DND-41 (cell line): ENCODE results near the gene RBM44.

Experiments used
- ATAC-seq: fragments of 200-7000 bp; cut with Tn5 transposase; 3 replicates; pipeline ENCODE4 v1.9.1; 2021; ENCODE audit warnings: low read depth; ENCODE audit not compliant: insufficient read depth
- DNase-seq: peaks from one replicate; pipeline ENCODE4 v3.0.0-alpha.2; 2020
- H2AFZ ChIP-seq: 2 replicates; pipeline ENCODE4 v1.6.0; 2012; ENCODE audit warnings: low read depth, low read length
- H3K27ac ChIP-seq: 2 replicates; pipeline ENCODE4 v1.5.1; 2012; ENCODE audit warnings: low read length, inconsistent platforms
- H3K27me3 ChIP-seq: fragments of 200-600 bp; sonication (generic); 2 replicates; pipeline ENCODE4 v1.6.0; 2012; ENCODE audit warnings: low read length, mild to moderate bottlenecking, inconsistent platforms; ENCODE audit not compliant: insufficient read depth, poor library complexity
- H3K36me3 ChIP-seq: 2 replicates; pipeline ENCODE4 v1.5.1; 2012; ENCODE audit warnings: low read length, inconsistent platforms; ENCODE audit not compliant: insufficient read depth
- H3K4me1 ChIP-seq: 2 replicates; pipeline ENCODE4 v1.5.1; 2012; ENCODE audit warnings: mild to moderate bottlenecking, low read length; ENCODE audit not compliant: insufficient read depth
- H3K4me2 ChIP-seq: 2 replicates; pipeline ENCODE4 v1.6.0; 2012; ENCODE audit warnings: mild to moderate bottlenecking, moderate library complexity, low read length, inconsistent platforms; ENCODE audit not compliant: insufficient read depth
- H3K4me3 ChIP-seq, 2 experiments: fragments of 200-600 bp in 1 of 2; shearing (Covaris generic) in 1 of 2; 2 replicates each; pipeline ENCODE4 v1.5.1; 2012 to 2016; ENCODE audit warnings: inconsistent platforms in 2 of 2, low read length in 2 of 2, mild to moderate bottlenecking in 2 of 2, low read depth in 1 of 2, moderate library complexity in 1 of 2
- H3K79me2 ChIP-seq: 2 replicates; pipeline ENCODE4 v1.6.0; 2012; ENCODE audit warnings: low read length, inconsistent platforms; ENCODE audit not compliant: insufficient read depth
- H3K9ac ChIP-seq: 2 replicates; pipeline ENCODE4 v1.6.0; 2012; ENCODE audit warnings: low read depth, mild to moderate bottlenecking, inconsistent platforms, low read length, moderate library complexity
- H3K9me3 ChIP-seq: 2 replicates; pipeline ENCODE4 v1.5.1; 2012; ENCODE audit warnings: low read length, moderate library complexity, mild to moderate bottlenecking, inconsistent platforms; ENCODE audit not compliant: insufficient read depth, severe bottlenecking
- H4K20me1 ChIP-seq: 2 replicates; pipeline ENCODE4 v1.6.0; 2012; ENCODE audit warnings: low read length; ENCODE audit not compliant: insufficient read depth
- EZH2 ChIP-seq: IDR thresholded peaks from 3 replicates; pipeline ENCODE4 v1.6.1; 2012; ENCODE audit warnings: borderline replicate concordance, low read depth, mild to moderate bottlenecking, moderate library complexity, low read length, inconsistent platforms; ENCODE audit not compliant: severe bottlenecking
- TF ChIP-seq, protein P1 (sequence below): IDR thresholded peaks from 2 replicates; pipeline ENCODE4 v1.5.1; 2012; ENCODE audit warnings: borderline replicate concordance, low read length, moderate library complexity, mild to moderate bottlenecking; ENCODE audit not compliant: poor library complexity, severe bottlenecking; ENCODE audit errors: extremely low read depth

Gene RBM44

GRCh38 chr2:237816531-237816930 lies 18.0 kb downstream of the RBM44 start:
- H3K9me3 ChIP-seq, result no peaks in the 10 kb centered on the region
- no peak for DNase-seq
- no peaks in the 10 kb centered on the region for H3K4me1 ChIP-seq
- no peak overlapping the region for H3K4me2 ChIP-seq
- no peak overlapping the region for H2AFZ ChIP-seq
- H3K36me3 ChIP-seq, result no peaks in the 10 kb centered on the region
- no peaks in the 10 kb centered on the region for H3K79me2 ChIP-seq
- no peaks in the 10 kb centered on the region for H4K20me1 ChIP-seq
- no peak overlapping the region for H3K4me3 ChIP-seq
- no peak for ATAC-seq
- no peak overlapping the region for H3K9ac ChIP-seq
- H3K27me3 ChIP-seq, result peaks cover 9% of the 10 kb centered on the region
- H3K27ac ChIP-seq, result no peak overlapping the region
- TF ChIP-seq, protein P1, sequence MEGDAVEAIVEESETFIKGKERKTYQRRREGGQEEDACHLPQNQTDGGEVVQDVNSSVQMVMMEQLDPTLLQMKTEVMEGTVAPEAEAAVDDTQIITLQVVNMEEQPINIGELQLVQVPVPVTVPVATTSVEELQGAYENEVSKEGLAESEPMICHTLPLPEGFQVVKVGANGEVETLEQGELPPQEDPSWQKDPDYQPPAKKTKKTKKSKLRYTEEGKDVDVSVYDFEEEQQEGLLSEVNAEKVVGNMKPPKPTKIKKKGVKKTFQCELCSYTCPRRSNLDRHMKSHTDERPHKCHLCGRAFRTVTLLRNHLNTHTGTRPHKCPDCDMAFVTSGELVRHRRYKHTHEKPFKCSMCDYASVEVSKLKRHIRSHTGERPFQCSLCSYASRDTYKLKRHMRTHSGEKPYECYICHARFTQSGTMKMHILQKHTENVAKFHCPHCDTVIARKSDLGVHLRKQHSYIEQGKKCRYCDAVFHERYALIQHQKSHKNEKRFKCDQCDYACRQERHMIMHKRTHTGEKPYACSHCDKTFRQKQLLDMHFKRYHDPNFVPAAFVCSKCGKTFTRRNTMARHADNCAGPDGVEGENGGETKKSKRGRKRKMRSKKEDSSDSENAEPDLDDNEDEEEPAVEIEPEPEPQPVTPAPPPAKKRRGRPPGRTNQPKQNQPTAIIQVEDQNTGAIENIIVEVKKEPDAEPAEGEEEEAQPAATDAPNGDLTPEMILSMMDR, result no peak
- TF ChIP-seq EZH2, result no peak

- Histone ChIP-seq H3K9me3 (no peaks in the 10 kb centered on the region), H3K79me2 (no peaks in the 10 kb centered on the region), H3K9ac (no peak overlapping the region), H3K4me3 (no peak overlapping the region), H3K4me2 (no peak overlapping the region), H3K4me1 (no peaks in the 10 kb centered on the region), H4K20me1 (no peaks in the 10 kb centered on the region), H3K27me3 (peaks cover 9% of the 10 kb centered on the region), H2AFZ (no peak overlapping the region), H3K36me3 (no peaks in the 10 kb centered on the region), H3K27ac (no peak overlapping the region)
- TF ChIP-seq, protein P1, result no peak
- TF ChIP-seq EZH2, result no peak
- no peak for ATAC-seq
- no peak for DNase-seq
Observed at GRCh38 chr2:237818066-237818473, 19.5 kb downstream of the RBM44 start.

DNA sequence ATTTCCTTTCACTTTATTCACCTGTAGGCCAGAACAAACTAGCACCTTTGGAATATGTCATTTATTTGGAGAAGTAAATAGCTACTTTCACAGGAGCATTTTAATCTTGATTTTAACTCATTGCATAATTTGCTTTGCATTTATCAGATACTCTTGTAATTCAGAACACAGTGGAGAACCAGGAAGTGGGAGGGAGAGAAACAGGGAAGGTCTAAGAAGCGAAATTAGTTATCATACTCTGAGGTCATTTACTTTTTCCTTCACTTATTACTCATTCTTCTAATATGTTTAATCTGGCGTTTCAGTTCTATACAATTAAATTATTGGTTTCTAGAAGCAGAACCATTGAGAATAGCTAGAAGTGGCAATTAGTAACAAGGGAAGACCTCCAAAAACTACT lies 20.7 kb downstream of the RBM44 start:
- Histone ChIP-seq H3K4me3 (no peak overlapping the region), H3K9me3 (no peaks in the 10 kb centered on the region), H3K4me1 (no peaks in the 10 kb centered on the region), H3K27ac (no peak overlapping the region), H2AFZ (no peak overlapping the region), H3K27me3 (peaks cover 7% of the 10 kb centered on the region), H4K20me1 (no peaks in the 10 kb centered on the region), H3K9ac (no peak overlapping the region), H3K36me3 (no peaks in the 10 kb centered on the region), H3K79me2 (no peaks in the 10 kb centered on the region), H3K4me2 (no peak overlapping the region)
- TF ChIP-seq EZH2, result no peak
- TF ChIP-seq, protein P1, result no peak
- ATAC-seq (no peak), DNase-seq (no peak)

DNA sequence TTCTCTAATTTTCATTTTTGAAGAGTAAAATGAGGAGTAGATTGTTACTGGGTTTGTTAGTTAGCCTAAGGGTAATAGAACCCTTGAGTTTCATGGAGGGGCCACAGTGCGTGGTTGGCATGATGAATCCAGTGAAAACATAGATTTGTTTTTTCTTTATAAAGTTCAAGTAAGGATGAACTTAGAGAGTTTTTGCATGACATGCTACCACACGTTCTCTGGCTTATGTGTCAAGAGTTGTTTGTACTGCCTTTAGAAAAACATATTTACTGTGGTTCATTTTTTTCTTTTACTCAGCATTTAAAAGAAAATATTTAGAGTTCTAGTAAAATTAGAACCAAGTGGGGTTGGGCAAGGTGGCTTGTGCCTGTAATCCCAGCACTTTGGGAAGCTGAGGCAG lies 21.8 kb downstream of the RBM44 start:
- Histone ChIP-seq H3K36me3 (no peaks in the 10 kb centered on the region), H4K20me1 (no peaks in the 10 kb centered on the region), H3K9ac (no peak overlapping the region), H3K27ac (no peak overlapping the region), H3K27me3 (peaks cover 10% of the 10 kb centered on the region), H3K9me3 (no peaks in the 10 kb centered on the region), H3K4me3 (no peak overlapping the region), H3K79me2 (no peaks in the 10 kb centered on the region), H3K4me2 (no peak overlapping the region), H2AFZ (no peak overlapping the region), H3K4me1 (no peaks in the 10 kb centered on the region)
- TF ChIP-seq EZH2, result no peak
- TF ChIP-seq, protein P1, result no peak
- no peak for DNase-seq
- ATAC-seq, result no peak
